HG02885 (cell line): ENCODE measurements around the gene SYT11.

Experiments
- ATAC-seq: cut with Tn5 transposase; IDR thresholded peaks from one replicate; pipeline ENCODE4 v1.9.1; 2021; ENCODE audit warnings: mild to moderate bottlenecking; ENCODE audit not compliant: unreplicated experiment, poor library complexity

Gene SYT11

DNA sequence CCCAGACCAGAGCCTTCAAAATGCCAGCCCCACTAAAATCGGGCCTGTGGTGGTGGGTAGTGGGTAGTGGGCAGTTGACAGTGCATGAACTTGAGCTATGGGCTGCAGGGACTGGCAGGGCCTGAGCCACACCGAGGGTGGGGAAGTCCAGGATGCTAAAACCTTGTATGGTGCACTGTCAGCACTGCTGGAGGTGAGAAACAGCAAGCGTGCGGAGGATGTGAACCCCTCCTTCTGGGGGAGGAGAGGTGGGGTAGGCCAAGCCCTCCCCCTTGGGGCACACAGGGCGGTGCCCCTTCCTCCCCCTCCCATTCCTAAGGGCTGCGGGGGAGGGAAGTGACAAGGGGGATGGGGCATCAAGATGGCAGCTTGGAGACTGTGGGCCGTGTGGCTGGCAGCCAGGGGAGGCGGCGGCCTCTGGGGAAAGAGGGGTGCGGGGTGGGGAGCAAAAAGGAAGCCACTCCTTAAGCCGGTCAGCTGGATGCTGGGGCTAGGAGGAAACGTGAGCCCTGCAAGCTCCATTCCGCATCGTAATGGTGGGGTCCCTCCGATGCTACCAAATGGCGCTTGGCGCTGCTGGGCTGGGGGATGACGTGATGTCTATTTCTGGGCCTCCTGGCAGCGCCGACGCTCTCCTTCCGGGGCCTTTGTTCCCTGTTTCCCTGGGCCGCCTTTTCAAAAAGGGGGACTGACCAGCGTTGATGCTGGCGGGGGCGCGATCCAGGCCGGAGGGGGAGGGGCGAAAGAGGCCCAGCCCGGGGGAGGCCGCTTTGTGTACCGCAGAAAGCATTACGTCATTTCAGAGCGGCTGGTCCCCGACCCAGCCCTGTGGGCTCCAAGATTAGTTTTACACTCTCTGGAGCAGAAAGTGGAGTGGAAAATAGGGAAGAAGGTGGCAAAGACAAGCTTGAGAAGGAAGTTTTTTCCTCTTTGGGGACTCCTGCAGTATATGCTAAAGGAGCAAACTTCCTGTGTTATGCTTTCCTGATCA, 809 bp downstream of the SYT11 start:
- ATAC-seq = no peak

DNA sequence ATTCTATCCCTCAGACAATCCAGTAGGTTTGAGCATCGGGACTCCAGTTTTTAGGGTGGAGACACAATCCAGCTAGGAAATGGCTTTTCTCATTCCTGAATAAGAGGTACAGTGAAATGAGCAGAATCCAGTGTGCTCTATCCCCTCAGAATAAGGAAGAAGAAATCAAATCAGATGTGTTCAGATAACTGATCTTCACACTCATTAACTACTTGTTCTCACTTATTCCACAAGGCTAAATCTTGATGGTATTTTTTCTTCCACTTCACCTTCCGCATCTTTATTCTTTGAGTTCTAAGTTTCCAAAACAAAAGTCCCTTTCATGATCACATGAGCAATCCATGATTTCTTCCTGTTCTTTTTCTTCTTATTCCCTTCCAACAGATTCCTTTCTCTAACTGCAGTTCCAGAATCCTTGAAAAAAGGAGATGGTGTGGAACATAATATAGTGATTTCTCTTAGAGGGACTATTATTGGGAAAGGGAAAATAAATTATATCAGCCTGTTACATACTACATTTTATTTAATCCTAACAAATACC, 1.7 kb downstream of the SYT11 start:
- no peak for ATAC-seq

DNA sequence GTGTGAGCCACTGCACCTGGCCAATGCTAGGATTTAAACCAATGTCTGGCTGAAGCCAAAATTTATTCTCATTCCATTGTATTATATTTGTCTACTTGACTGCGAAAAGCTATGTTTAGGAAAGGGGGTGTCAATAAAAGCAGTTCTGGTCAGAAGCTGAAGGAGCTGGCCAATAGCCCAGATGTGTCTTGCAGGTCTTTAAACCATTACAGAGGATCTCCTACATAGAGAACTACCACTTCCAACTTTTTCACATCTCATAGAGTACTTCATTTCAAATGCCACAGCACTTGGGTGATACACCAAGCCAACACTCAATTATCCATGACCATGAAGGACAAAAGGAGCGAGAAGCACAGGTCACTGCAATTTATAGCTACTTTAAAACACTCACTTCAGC, 2.5 kb downstream of the SYT11 start:
- no peak for ATAC-seq

DNA sequence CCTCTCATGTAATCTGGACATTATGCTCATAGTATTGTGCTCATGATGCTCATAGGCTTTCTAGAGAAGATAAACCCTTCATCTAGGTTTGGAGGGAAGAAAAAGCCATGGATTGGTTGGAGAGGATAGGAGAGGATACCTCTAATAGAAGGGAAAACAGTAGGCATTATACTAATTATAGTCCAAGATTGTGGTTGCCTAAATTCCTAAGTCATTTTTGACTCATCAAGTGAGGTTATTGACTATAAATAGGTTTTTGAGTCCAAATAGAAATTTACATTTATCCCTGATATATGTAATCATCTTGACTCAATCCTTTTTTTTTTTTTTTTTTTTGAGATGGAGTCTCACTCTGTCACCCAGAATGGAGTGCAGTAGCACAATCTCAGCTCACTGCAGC, 5.0 kb downstream of the SYT11 start:
- ATAC-seq = no peak

DNA sequence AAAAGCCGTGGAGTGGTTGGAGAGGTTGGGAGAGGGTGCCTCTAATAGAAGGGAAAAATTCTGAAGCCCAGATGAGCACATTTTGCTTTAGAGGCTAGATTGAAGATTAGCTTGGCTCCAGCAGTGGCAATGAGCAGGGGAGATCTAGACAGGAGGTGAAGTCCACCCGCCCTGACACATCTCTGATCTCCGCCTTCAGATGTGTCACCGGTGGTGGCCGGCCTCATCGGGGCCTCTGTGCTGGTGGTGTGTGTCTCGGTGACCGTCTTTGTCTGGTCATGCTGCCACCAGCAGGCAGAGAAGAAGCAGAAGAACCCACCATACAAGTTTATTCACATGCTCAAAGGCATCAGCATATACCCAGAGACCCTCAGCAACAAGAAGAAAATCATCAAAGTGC, 8.4 kb downstream of the SYT11 start:
- no peak for ATAC-seq

DNA sequence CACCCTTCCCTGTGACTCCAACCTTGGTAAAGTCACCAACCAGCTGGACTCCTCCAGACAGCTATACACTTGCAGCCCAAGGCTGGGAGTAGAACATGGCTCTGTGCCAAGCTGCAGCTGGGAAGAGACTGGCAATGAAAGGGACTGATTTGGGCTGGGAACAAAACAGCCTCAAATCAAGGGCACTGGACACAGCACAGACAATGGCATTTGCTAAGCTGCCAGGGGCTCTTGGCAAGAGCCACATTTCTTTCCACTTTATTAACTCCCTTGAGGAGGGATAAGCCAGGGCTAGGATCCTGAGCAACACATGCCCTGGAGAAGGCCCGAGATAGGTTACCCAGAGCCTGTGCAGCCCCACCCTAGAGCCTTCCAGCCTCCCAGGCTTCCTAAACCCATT, 12.0 kb downstream of the SYT11 start:
- no peak for ATAC-seq

DNA sequence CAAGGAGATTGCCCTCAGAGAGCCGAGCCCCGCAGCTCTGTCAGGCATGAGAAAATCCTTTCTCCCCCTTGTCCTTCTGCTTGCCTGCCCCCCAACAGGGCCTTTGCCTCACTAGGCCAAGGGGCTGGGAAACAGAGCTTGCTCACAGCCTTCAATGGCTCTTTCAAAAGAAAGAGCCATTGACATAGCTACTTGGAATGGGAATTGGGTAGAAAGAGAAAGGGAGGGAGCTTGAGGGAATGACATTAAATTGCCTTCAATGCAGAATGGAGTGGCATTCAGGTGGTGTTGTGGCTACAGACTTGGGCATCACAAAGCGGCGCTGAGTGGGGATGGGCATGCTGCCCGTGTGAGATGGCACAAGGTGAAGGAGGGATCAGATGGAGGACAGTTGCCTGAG, 13.2 kb downstream of the SYT11 start:
- no peak for ATAC-seq

DNA sequence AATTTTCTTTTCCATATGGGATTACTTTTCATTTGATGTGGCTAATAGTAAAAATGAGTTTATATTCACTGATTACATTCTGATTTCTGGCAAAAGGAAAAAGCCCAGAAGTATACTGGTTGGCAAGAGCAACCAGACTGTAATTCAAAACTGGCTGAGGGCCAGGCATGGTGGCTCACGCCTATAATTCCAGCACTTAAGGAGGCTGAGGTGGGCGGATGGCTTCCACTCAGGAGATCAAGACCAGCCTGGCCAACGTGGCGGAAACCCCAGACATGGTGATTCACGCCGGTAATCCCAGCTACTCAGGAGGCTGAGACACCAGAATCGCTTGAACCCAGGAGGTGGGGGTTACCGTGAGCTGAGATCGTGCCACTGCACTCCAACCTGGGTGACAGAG, 14.5 kb downstream of the SYT11 start:
- no peak for ATAC-seq

DNA sequence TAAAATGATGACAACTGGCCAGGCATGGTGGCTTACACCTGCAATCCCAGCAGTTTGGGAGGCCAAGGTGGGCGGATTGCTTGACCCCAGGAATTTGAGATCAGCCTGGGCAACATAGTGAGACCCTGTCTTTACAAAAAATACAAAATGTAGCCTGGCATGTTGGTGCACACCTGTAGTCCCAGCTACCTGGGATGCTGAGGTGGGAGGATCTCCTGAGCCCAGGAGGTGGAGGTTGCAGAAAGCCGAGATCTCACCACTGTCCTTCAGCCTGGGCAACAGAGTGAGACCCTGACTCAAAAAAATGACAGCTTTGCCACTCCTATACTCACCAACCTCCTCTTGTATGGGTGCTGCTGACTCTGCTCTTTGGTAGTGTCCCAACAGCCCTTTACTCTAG, 18.6 kb downstream of the SYT11 start:
- ATAC-seq = no peak

DNA sequence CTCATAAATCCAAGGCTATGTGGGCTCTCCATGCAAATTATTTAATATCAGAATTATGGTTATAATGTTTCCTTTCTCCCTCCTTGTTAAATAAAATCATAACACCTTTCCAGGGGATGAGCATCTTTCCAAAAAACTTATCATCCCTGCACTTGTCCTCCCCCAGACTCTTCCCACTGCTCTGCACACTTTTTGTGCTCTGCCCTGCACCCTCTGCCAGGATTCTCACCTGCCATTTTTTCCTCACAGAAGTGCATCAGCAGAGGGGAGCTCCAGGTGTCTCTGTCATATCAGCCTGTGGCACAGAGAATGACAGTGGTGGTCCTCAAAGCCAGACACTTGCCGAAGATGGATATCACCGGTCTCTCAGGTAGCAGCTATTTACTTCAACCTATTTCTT, 20.9 kb downstream of the SYT11 start:
- no peak for ATAC-seq

DNA sequence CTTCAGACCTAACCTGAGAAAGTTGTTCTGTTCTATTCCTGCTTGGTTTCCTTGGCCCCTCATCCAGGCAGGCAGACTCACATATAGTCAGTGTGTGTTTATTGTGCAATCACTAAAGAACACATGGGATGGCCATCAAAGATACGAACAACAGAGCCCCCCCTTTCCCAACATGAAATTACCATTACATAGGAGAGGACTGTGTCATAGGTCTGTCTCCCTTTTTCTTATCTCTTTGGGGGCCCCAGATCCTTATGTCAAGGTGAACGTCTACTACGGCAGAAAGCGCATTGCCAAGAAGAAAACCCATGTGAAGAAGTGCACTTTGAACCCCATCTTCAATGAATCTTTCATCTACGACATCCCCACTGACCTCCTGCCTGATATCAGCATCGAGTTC, 21.6 kb downstream of the SYT11 start:
- no peak for ATAC-seq

DNA sequence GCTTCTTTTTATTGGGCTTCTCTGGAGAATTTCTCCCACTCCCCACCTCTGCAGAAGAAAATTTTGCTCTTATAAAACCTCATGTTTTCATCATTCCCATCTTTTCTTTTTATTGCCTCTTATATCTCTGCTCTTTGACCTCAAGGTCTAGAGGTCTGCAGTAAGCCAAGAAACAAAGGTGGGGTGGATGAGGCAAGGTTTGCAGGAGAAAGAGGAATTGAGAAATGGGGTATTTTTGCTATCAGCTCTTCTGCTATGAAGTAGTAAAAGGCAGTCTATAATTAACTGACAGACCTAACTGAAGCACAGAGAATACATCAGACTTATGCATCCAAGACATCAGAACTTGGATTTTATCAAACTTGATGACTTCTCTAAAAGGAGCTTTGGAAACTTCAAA, 22.9 kb downstream of the SYT11 start:
- ATAC-seq = no peak

DNA sequence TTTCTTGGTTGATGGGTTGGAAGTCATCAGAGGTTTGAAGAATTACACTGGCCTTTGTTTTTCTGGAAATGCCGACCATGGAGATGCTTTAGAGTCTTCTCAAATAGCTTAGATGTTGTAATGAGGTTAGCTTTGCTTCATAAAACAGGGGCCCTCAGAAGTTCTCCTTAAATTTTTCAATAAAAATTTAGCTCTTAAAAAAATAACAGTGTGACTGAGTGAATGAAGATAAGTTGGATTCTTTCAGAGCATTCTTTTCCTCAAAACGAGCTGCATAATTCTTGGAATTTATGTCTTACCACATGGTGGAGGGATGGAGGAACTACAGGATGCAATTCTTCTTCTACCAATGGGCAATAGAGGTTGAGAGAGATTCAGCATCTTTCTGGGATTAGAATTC, 23.4 kb downstream of the SYT11 start:
- ATAC-seq = no peak

DNA sequence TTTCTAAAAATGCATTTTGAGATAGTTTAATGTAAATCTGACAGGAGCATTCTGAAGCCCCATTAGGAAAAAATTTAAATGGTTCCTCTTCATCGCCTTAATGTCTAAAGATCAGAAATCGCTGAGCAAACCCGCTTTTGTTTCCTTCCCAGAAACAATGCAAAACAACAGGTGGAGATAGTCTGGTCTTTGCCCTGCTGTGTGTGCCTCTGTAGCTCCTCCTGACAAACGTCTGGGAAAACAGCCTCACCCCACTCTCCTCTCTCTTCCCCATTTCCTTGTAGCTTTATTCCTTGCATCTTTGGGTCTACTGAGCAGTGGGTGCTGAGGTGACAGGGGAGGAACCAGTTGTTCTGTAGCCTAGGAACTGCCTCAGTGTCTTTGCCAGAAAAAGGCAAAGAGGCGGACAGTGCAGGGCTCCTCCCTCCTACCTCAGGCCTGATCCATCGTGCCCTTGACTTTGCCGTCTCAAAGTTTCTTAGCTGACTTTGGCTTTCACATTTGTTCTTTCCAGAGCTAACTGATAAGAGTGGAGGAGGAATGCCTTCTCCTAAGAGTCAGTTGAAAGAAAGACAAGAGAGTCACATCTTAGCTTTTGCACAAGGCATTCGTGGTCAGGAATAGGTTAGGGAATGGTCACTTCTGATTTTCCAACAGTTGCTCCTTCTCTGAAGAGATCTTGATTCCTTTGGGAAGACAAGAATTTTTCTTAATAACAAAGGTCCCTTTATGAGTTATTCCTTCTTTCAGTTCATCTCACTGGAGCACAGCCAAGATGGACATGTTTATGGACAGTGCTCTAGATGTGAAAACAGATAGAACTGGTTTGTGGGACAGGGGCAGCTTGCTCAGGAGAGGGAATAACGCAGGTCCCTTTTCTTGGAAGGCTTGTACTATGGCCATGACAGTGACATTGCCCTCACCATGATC, 24.9 kb downstream of the SYT11 start:
- no peak for ATAC-seq

DNA sequence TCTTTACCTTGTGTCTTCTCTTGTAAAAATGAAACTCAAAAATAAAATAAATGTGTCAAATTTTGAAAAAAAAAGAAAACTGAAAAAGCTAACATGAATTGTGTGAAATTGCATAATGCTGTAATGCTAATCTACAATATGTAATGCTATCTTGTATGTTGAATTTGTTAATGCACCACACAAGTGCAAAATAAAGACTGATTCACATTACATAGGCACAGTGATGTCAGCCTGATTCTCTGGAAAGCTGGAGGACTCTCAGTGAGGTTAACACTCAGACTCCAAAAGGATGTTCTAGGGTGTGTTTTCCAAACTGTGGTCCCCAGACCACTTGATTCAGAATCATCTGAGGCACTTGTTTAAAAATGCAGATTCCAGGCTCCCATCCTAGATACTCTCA, 25.6 kb downstream of the SYT11 start:
- ATAC-seq = no peak

DNA sequence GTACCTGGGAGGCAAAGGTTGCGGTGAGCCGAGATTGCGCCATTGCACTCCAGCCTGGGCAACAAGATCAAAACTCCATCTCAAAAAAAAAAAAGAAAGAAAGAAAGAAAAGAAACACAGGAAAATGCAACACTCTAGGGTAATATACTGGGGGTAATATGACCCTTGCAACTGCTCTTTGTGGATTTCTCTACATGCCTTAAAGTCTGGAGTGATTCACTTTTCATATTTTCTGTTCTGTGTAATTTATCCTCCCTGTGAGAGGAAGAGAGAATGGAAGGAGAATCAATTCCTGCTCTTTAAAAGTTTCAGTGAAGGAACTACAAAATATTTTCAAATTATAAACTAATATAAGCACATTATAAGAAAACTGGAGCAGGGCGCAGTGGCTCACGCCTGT, 29.1 kb downstream of the SYT11 start:
- ATAC-seq = no peak

DNA sequence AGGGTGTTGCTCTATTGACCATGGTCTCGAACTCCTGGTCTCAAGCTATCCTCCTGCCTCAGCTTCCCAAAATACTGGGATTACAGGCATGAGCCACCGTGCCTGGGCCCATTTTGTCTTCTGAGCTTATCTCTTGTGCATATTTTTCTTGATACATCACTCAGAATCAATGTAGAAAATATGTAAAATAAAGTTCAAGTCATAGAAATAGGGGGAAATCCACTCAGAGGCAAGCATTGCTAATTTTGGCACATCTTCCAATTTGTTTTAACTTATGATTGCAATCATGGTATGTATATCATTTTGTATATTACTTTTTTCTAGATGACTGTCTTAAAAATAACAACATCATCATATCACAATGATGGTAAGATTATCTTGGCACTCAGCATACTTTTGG, 30.2 kb downstream of the SYT11 start:
- no peak for ATAC-seq

DNA sequence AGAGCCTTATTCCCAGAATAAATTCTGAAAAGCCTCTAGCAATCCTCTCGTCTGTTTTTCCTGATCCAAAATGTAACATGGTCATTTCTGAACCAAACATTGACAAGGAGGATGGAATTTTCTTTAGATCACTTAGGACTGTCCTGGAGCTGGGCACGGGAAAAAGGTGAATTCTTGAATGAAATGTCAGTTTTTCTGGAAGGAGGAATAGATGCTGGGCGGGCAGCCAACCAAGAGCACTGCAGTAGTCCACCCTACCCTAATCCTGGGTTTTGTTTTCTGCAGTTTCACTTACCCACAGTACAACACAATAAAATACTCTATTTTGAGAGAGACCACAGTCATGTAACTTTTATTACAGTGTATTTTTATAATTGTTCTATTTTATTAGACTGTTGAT, 30.9 kb downstream of the SYT11 start:
- no peak for ATAC-seq

DNA sequence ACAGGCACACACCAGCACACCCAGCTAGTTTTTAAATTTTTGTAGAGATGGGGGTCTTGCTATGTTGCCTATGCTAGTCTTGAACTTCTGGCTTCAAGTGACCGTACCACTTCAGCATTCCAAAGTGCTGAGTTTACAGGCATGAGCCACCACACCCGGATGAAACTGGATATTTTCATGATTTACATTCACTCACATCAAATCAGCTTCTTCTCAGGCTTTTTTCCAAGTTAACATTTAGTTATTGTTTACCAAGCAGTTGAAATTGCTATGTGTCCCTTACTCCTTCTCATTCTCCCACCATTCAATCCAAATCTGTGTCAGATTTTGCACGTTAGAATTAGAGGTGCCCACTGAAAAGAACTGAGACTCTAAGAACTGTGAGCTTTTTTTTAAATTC, 33.4 kb downstream of the SYT11 start:
- ATAC-seq = no peak

DNA sequence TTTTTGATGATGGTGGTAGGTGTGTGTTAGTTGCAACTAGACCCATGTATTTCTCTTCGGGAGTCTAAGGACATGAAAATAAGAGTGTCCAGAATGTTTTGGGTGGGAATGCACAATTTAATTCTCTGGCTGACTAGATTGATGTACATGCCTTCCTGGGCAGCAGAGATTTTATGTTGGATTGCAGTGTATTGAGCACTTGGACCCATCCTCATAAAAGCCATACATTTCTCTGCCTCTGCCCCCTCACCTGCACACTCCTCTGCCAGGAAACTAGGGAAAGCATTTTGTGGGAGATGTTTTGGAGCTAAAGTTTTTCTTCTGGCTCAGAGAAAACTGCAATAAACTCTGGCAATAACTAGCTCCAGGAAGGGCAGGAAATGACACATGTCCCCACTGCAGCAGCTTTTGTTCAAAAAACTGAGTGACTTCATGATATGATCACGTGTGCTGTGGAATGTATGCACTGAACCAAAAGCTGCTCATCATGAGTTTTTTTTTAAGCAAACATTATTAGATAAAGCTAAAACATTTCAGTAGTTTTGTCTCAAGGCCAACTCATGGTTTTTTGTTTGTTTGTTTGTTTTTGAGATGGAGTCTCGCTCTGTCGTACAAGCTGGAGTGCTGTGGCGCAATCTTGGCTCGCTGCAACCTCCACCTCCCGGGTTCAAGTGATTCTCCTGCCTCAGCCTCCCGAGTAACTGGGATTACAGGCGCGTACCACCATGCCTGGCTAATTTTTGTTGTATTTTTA, 34.2 kb downstream of the SYT11 start:
- ATAC-seq = no peak
